CD4-positive, alpha-beta T cell (primary cell): ENCODE measurements around the gene ARFGEF3. TPM values are rescaled to one million over a fixed set of nuclear protein-coding genes. Genes with fewer than 3 reads are reported as not detected.

Experiments used
- ATAC-seq: fragments of 200-7000 bp; cut with Tn5 transposase; one replicate; pipeline ENCODE4 v1.10.0; 2022; ENCODE audit warnings: mild to moderate bottlenecking; ENCODE audit not compliant: poor library complexity
- CTCF ChIA-PET: fragments of 350-600 bp; sonication (Branson Sonifier 250); formaldehyde crosslinking; loops from one replicate; lab custom pipeline; 2021; ENCODE audit warnings: antibody characterized with exemption, inconsistent platforms; lab: Charles Lee
- POLR2A ChIA-PET: fragments of 350-600 bp; sonication (Branson Sonifier 250); formaldehyde crosslinking; loops from one replicate; lab custom pipeline; 2021; ENCODE audit warnings: antibody characterized with exemption, inconsistent platforms; lab: Charles Lee
- DNase-seq, 14 experiments: peaks; one replicate each; pipeline ENCODE4 v3.0.0-alpha.2; 2013 to 2020; ENCODE audit warnings: mixed read lengths in 2 of 14
- H3K27ac ChIP-seq, 2 donors: one replicate each; pipeline versions ENCODE4 v1.5.1 to v1.7.0; 2013; ENCODE audit warnings: low read length in 2 of 2, low read depth in 1 of 2, mild to moderate bottlenecking in 1 of 2
- H3K27me3 ChIP-seq, 2 experiments: 1 replicate in 1 of 2; 2 replicates in 1 of 2; pipeline versions ENCODE4 v1.6.1 to v1.7.0; 2013; ENCODE audit warnings: low read length in 2 of 2, control low read depth in 1 of 2, mild to moderate bottlenecking in 1 of 2, moderate library complexity in 1 of 2; ENCODE audit not compliant: insufficient read depth in 2 of 2, control insufficient read depth in 1 of 2
- H3K36me3 ChIP-seq: one replicate; pipeline ENCODE4 v1.6.1; 2013; ENCODE audit warnings: low read length, control low read depth; ENCODE audit not compliant: insufficient read depth
- H3K4me1 ChIP-seq: one replicate; pipeline ENCODE4 v1.6.1; 2013; ENCODE audit warnings: low read length, control low read depth; ENCODE audit not compliant: insufficient read depth
- H3K4me3 ChIP-seq: one replicate; pipeline ENCODE4 v1.5.1; 2013; ENCODE audit warnings: mild to moderate bottlenecking, low read length, moderate library complexity
- H3K9me3 ChIP-seq, 2 experiments: 1 replicate in 1 of 2; 2 replicates in 1 of 2; pipeline versions ENCODE4 v1.6.1 to v1.7.0; 2013; ENCODE audit warnings: low read length in 2 of 2, mild to moderate bottlenecking in 2 of 2, control low read depth in 1 of 2, moderate library complexity in 1 of 2; ENCODE audit not compliant: control insufficient read depth in 1 of 2, insufficient read depth in 1 of 2
- H3K27ac Mint-ChIP-seq: one replicate; pipeline ENCODE4 v1.8.0; 2020; ENCODE audit warnings: mixed read lengths
- H3K27me3 Mint-ChIP-seq: one replicate; pipeline ENCODE4 v1.8.0; 2021; ENCODE audit warnings: mixed read lengths
- H3K36me3 Mint-ChIP-seq: one replicate; pipeline ENCODE4 v1.8.0; 2021; ENCODE audit warnings: low read depth, mixed read lengths
- H3K4me1 Mint-ChIP-seq: one replicate; pipeline ENCODE4 v1.8.0; 2021; ENCODE audit warnings: low read depth, mixed read lengths
- H3K4me3 Mint-ChIP-seq: one replicate; pipeline ENCODE4 v1.8.0; 2020; ENCODE audit warnings: mild to moderate bottlenecking, mixed read lengths
- H3K9me3 Mint-ChIP-seq: one replicate; pipeline ENCODE4 v1.8.0; 2020; ENCODE audit warnings: mixed read lengths
- CTCF ChIP-seq: fragments of 200-600 bp; IDR thresholded peaks from one replicate; pipeline ENCODE4 v1.8.0; 2022; ENCODE audit warnings: antibody characterized with exemption, mild to moderate bottlenecking
- intact Hi-C, 2 experiments: fragments of 100-400 bp; cut with DNase I in 1 of 2; cut with micrococcal nuclease in 1 of 2; formaldehyde crosslinking; loops; one replicate each; pipeline versions ENCODE4 v1.15.1 to v1.9.0; 2023 to 2025; cut with DNase I, micrococcal nuclease
- total RNA-seq, 174 experiments: library from RNA in 2 of 174; stranded (reverse) in 2 of 174; gene quantifications; one replicate each; pipeline ENCODE4 v1.2.3 and lab custom pipeline; 2021 to 2026

ARFGEF3 gene
- total RNA-seq, 2 experiments from 2014 or later, result not detected

- Mint-ChIP-seq H3K4me1 (no peaks in the 10 kb centered on the region), H3K27ac (no peak overlapping the region), H3K27me3 (peaks cover 34% of the 10 kb centered on the region), H3K36me3 (no peaks in the 10 kb centered on the region), H3K4me3 (no peak overlapping the region), H3K9me3 (no peaks in the 10 kb centered on the region)
- DNase-seq (no peak), ATAC-seq (no peak)
- no peaks in the 10 kb centered on the region for H3K9me3 ChIP-seq
- TF ChIP-seq CTCF, result no peak
- no peak overlapping the region for H3K27ac ChIP-seq
- no peaks in the 10 kb centered on the region for H3K4me1 ChIP-seq
- peaks cover 0 to 4% of the 10 kb centered on the region in 2 experiments for H3K27me3 ChIP-seq
- ChIA-PET POLR2A (no interaction called here), CTCF (no interaction called here)
- intact Hi-C loops, result no loop called here
- H3K36me3 ChIP-seq, result no peaks in the 10 kb centered on the region
- H3K4me3 ChIP-seq, result no peak overlapping the region
Measured at GRCh38 chr6:138229663-138230179, 68.0 kb downstream of the ARFGEF3 start.

- Histone ChIP-seq H3K27ac (no peak overlapping the region), H3K4me1 (no peaks in the 10 kb centered on the region), H3K27me3 (peaks cover 0 to 4% of the 10 kb centered on the region in 2 experiments), H3K36me3 (no peaks in the 10 kb centered on the region), H3K9me3 (no peaks in the 10 kb centered on the region), H3K4me3 (no peak overlapping the region)
- Mint-ChIP-seq H3K27ac (no peak overlapping the region), H3K4me1 (no peaks in the 10 kb centered on the region), H3K9me3 (no peaks in the 10 kb centered on the region), H3K36me3 (no peaks in the 10 kb centered on the region), H3K4me3 (no peak overlapping the region), H3K27me3 (peaks cover 36% of the 10 kb centered on the region)
- intact Hi-C loops, result no loop called here
- ATAC-seq, result no peak
- no peak for DNase-seq
- CTCF ChIA-PET, result no interaction called here
- POLR2A ChIA-PET, result no interaction called here
- TF ChIP-seq CTCF, result no peak
Measured at GRCh38 chr6:138230221-138230620, 68.5 kb downstream of the ARFGEF3 start.

GRCh38 chr6:138230759-138231380, 69.1 kb downstream of the ARFGEF3 start:
- Histone ChIP-seq H3K4me1 (no peaks in the 10 kb centered on the region), H3K36me3 (no peaks in the 10 kb centered on the region), H3K27me3 (peaks cover 0 to 4% of the 10 kb centered on the region in 2 experiments), H3K9me3 (no peaks in the 10 kb centered on the region), H3K4me3 (no peak overlapping the region), H3K27ac (no peak overlapping the region)
- H3K36me3 Mint-ChIP-seq, result no peaks in the 10 kb centered on the region
- no peaks in the 10 kb centered on the region for H3K9me3 Mint-ChIP-seq
- DNase-seq, result no peak
- ChIA-PET POLR2A (no interaction called here), CTCF (no interaction called here)
- TF ChIP-seq CTCF, result no peak
- no peak for ATAC-seq
- intact Hi-C loops, result no loop called here
- H3K4me3 Mint-ChIP-seq, result no peak overlapping the region
- no peaks in the 10 kb centered on the region for H3K4me1 Mint-ChIP-seq
- no peak overlapping the region for H3K27ac Mint-ChIP-seq
- peaks cover 39% of the 10 kb centered on the region for H3K27me3 Mint-ChIP-seq
